ENCODE measurements around the gene ZNF431.
"Not testable (repeated sequence)": the region's sequence is repeated elsewhere in the genome, so short reads cannot be mapped to it uniquely, and the experiment has no call there.

ZNF431 gene

DNA sequence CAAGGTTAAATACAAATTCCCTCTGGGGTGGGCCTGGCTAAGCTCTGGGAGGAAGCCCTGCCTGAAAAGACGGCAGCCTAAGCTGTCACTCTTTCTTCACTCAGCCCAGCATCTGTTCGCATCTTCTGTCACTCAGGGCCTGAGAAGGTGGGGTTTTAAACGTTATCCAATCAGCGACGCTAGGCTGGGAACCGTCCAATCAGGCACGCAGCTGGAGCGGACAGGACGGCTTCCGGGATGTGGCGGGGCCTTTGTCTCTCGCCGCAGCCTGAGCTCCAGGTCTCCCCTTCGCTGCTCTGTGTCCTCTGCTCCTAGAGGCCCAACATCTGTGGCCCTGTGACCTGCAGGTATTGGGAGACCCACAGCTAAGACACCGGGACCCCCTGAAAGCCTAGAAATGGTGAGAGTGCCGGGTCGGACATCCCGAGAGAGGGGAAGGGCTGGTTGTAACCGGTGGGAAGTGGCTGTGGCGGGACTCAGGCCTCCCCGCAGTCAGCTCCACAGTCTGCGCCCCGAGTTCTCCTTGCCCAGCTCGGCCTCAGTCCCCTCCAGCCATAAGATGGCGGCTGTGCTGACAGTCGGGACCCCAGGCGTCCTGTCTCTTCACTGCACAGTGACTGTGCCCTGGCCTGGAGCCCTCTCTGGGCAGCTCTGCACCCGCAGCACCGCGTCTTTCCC is at the start of gene ZNF431:
TSS of gene ZNF431 (plus strand) at position 254 of the 678 bp plus-strand sequence. CDS start at position 398, 144 bp downstream.
- DNase-seq: peak; percentile 98

DNA sequence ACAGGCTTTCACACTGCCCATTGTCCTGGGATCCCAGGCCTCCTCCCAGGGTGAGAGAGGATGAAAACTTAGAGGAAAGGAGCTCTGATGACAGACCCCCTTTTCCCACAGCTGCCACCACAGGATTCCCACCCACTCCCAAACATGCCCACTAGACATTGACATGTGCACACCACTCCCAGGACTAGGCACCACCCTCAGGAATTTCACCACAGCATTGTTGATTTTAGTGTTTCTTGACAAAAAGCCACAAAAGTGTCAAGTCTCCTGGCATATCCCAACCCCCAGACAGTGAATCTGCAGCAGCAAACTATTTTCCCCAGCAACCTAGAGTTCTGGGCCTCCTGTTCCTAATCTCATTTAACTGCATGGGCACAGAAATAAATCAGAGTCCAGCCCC is 49.7 kb upstream of the ZNF431 start:
- DNase-seq: no peak

DNA sequence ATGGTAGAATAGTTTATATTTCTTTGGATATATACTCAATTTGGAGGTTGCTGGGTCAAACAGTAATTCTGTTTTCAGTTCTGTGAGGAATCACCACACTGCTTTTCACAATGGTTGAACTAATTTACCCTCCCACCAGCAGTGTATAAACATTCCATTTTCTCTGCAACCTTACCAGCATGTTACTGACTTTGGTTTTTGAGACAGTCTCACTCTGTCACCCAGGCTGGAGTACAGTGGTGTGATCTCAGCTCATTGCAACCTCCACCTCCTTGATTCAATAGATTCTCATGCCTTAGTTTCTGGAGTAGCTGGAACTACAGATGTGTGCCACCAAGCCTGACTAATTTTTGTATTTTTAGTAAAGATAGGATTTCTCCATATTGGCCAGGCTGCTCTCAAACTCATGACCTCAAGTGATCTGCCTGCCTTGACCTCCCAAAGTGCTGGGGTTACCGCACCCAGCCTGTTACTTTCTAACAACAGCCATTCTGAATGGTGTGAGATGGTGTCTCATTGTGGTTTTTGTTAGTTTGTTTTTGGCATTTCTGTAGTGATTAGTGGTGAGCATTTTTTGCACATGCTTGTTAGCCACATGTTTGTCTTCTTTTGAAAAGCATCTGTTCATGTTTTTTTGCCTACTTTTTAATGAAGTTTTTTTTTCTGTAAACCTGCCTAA is 47.4 kb upstream of the ZNF431 start:
- no peak for DNase-seq

DNA sequence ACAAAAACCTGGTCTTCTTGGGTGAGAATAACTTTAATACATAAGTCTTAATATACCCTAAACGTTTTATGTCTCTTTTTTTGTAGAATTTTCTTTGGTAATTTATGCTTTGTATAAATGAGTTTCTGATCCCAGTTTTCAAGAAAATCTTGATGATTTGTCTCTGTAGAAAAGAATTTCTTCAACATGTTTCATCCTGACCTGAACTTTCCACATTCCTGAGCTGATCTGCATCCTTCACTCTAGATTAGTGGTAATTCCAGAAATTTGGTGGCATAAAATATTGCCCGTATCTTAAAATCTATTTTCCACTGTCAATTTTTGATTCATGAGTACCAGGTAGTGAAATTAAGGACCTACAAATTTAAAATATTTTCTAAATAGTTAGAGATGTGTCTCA is 43.5 kb upstream of the ZNF431 start:
- DNase-seq: no peak

DNA sequence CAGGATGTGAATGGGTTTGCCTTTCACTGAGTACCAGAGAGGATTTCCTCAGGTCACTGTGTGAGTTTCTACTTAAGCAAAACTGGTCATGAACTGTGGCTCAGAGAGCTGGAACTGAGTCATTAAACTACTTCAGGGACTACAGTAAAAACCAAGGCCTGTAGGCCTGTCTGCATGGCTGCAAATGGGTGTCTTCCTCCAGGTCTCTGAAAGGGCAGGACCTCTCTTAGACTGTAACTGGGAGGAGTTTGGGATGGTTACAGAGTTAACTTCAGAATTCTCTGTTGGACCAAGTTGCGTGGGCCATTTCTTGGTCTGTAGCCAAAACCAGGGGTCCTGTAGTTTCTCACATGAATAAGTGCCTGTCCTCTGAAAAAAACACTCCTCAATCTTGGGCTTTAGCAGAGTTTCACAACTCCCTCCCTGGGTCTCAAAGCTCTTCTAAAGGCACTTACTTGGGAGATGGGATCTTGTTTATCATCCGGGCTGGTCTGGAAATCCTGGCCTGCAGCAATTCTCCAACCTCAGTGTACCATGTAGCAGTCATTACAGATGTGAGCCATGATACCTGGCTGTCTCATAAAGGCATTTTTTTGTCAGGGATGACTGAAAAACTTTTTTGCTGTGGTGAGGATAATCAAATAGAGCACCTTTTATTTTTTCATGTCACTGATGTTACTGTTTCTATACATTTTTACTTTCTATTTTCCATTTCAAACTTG is 40.2 kb upstream of the ZNF431 start:
- no peak for DNase-seq

DNA sequence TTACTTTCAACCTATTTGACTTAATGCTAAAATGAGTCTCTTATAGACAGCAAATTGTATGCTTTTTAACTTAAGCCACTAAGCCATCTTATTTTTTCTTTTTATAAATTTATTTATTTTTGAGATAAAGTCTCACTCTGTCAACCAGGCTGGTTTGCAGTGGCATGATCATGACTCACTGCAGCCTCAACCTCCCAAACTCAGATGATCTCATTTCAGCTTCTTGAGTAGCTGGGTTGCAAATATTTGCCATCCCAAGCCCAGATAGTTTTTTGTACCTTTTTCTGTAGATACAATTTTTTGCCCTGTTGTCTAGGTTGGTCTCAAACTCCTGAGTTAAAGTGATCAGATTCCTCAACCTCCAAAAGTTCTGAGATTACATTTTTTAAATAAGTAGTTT is 32.7 kb upstream of the ZNF431 start:
- no peak for DNase-seq

DNA sequence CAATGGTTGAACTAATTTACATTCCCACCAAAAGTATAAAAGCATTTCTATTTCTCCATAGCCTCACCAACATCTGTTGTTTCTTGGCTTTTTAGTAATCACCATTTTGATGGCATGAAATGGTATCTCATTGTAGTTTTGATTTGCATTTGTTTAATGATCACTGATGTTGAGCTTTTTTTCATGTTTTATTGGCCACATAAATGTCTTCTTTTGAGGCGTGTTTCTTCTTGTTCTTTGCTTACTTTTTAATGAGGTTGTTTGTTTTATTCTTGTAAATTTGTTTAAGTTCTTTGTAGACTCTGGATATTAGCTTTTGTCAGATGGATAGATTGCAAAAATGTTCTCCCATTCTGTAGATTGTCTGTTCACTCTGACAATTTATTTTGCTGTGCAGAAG is 31.7 kb upstream of the ZNF431 start:
- no peak for DNase-seq

DNA sequence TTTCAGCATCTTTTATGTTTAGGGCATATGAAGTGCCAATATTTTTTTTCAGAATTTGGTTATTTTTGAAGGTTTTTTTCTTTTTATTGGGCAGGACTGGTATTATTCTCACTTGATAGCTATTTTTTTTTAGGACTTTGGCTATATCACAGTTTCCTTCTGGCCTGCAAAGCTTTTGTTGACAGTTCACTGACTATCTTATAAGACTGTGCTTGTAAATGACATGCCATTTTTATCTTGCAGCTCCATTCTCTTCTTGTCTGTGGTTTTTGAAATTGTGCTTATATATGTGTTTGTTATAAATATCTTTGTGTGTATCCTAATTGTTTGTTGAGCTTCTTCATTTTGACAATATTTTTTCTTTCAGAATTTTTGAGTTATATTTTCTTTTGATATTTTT is 26.4 kb upstream of the ZNF431 start:
- no peak for DNase-seq

DNA sequence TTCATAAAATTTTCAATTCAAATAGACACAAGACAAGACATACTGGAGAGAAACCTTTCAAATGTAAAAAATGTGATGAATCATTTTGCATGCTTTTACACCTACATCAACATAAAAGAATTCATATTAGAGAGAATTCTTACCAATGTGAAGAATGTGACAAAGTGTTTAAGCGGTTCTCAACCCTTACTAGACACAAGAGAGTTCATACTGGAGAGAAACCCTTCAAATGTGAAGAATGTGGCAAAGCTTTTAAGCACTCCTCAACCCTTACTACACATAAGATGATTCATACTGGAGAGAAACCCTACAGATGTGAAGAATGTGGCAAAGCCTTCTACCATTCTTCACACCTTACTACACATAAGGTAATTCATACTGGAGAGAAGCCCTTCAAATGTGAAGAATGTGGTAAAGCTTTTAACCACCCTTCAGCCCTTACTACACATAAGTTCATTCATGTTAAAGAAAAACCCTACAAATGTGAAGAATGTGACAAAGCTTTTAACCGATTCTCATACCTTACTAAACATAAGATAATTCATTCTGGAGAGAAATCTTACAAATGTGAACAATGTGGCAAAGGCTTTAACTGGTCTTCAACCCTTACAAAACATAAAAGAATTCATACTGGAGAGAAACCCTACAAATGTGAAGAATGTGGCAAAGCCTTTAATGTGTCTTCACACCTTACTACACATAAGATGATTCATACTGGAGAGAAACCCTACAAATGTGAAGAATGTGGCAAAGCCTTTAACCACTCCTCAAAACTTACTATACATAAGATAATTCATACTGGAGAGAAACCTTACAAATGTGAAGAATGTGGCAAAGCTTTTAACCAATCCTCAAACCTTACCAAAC is 24.6 kb upstream of the ZNF431 start:
- DNase-seq: no peak

DNA sequence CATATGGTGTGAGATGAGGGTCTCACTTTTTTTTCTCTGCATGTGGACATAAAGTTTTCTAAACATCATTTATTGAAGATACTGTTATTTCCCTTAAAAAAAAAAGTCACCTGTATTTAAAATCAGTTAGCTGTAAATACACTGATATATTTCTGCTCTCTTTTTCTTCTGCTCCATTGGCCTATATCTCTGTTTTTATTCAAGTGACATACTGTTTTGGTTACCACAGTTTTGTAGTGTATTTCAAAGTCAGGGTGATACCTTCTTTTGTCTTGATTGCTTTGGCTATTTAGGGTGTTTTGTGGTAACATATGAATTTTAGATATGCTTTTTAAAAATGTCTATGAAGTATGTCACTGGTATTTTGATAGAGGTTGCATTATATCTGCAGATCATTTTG is 15.8 kb upstream of the ZNF431 start:
- no peak for DNase-seq

DNA sequence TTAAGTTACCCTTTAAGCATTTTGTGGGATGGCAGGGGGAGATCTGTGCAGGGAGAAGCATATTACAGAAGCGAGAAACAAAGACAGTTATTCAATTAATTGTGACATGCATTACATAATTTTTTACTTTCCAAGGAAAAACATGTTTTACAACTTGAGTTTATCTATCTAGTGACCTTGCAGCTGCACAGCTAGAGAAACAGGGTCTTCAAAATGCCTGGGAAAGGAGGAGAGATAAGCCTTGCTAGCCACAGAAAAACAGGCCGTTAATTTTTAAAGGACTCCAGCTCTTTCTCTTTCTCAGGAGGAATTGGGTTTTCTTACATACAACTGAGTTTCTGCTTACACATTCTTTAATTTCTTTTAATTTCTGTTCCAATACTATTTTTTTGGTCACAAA is 14.8 kb upstream of the ZNF431 start:
- DNase-seq: no peak

DNA sequence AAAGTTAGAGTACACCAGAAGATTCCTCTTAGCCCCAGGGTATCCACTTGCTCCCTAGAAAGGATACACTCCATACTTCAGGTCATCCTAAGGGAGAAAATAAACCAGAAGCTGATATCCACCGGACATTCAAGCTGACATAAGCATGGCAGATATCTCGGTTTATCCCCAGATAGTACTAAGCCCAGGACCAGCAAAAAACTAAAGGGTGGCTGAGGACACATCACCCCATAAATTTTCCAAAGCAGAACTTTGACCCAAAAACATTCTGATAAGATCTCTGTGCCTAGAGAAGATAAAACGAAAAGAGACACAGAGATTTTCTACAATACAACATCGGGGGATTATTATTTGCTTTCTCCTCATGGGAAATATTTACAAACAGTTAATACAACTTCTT is 13.9 kb upstream of the ZNF431 start:
- no peak for DNase-seq

DNA sequence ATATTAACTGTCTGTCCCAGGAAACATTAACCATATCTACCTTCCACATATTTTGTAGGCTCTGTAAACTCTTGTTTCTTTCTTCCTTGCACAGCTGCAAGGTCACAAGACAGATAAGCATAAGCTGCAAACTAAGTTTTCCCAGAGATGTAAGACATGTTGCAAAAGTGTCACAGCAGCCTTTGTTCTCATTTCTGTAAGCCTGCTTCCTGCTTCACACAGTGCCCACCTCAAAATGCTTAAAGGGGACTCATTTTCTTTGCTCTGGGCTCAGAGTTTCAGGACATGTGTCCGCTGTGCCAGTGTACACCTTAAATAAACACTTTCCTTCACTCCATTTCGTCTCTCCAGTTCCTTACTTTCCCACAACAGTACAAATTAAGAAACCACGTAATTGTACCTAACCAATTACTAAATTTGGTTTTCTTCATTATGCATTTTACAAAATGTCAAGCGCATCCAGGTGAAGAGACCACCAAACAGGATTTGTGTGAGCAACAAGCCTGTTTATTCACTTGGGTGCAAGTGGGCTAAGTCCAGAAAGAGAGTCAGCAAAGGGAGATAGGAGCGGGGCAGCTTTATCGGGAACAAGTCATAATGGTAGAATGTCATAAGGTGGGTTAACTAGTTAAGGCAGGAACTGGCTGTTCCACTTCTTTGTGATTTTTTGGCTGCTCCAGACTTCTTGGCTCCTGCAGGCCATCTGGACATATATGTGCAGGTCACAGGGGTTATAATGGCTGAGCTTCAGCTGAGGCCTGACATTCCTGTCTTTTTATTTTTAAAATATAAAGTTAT is 12.7 kb upstream of the ZNF431 start:
- DNase-seq: peak; percentile 30

DNA sequence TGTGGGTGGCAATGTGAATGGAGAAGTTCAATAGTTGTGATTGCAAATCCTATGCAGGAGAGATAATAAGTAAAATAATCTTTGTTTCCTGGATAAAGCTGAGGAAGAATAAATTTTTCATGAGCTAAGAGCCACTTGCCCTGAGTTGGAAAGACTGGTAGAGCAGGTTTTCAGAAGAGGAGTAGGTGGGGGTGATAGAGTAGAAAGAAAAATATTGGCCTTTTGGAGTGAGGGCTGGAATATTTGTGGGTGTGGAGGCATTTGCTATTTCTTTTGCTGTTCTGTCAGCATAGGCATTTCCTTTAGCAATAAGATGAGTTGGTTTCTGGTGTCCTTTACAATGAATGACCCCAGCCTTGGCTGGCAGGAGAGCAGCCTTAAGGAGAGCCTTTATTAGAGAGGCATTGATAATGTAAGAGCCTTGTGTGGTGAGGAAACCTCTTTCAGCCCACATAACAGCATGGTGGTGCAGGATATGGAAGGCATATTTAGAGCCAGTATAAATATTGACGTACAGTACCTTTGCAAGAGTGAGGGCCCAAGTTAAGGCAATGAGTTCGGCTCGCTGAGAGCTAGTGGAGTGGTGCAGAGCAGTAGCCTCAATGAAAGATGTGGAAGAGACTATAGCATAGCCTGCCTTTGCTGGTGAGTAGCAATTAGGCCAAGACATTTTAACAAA is 11.6 kb upstream of the ZNF431 start:
- DNase-seq: no peak

DNA sequence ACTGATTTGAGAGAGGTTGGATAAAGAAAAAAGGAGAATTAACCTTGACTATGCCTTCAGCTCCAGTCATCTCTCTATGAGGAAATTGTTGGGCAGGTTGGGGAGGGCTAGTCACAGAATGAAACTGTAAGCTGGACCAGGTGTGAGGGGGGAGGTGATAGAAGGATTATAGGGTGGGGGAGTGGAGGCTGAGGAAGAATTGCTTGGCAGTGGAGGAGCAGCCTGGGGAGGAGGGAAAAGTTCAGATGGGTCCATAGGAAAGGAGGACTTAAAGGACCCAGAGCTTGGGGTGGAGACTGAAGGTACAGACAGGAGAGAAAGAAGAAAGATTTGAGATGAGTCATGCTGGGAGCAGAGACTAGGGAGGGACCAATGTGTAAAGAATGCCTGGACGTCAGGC is 8.2 kb upstream of the ZNF431 start:
- DNase-seq: no peak

DNA sequence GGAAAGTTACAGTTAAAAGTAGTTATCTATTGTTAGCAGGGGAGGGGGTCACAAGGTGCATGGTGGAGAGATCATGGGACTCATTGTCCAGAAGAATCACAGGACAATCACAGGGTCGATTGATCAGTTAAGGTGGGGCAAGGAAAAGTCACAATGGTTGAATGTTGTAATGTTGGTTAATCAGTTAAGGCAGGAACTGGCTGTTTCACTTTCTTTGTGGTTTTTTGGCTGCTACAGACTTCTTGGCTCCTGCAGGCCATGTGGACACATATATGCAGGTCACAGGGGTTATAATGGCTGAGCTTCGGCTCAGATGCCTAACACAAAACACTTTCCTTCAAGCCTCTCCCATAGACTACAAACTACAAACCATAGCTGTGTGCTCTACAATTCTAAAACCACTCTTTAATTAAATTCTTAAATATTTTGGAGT is 6.9 kb upstream of the ZNF431 start:
- DNase-seq: peak; percentile 59

DNA sequence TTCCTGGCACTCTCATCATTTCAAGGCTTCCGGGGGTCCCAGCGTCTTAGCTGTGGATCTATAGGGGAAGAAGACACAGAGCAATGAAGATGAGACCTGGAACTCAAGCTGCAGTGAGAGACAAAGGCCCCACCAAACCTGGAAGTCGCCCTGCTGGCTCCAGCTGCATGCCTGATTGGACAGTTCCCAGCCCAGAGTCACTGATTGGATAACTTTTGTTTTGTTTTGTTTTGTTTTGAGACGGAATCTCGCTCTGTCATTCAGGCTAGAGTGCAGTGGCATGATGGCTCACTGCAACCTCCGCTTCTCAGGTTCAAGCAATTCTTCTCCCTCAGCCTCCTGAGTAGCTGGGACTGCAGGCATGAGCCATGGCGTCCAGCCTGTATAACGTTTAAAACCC is 6.4 kb upstream of the ZNF431 start:
- DNase-seq: no peak

DNA sequence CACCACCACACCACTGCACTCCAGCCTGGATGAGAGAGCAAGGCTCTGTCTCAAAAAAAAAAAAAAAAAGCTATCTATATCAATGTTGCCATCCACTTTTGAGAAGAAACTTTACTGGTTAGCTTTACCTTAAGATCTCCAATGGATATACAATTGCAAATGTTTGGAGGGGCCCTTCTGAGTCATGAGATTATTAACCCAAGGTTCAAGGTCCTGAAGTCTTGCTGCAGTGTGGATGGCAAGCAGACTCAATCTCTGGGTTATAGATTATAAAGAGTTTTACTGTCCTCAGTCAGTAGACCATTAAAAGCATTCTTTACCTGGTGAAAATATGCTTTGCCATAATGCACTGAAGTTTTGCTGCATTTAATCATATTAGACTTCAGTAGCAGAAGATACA is 3.7 kb upstream of the ZNF431 start:
- DNase-seq: no peak

DNA sequence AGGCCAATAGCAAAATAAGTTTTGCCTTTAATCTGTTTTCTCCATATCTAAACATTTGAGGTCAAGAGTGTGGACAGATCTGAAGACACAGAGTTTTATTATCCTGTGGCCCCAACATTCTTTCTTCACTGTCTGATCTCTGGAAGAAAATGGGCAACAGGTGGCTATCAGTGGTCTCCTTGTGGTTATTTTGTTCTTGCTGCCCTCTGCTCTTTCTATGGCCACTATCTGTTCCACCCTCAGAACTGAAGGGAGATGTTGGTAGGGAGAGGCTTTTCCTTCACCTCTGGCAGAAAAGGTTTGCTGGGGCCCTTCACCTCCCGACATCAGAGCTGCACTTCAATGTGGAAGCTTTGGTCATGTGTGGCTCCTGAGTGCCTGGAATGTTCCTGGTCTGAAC is 834 bp upstream of the ZNF431 start:
- DNase-seq: not testable (repeated sequence)

DNA sequence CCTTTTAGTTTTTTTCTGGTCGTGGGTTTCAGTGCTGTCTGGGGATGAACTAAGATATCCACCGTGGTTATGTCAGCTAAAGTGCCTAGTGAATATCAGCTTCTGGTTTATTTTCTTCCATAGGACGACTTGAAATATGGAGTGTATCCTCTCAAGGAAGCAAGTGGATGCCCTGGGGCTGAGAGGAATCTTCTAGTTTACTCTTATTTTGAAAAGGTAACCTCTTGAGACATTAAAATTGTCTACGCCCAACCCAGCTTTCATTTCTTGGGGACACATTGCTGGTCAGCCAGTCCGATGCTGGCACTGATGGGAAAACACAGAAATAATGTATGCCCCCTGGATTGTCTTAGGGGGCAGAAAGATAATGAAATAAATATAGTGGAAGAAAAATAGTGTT is 1.6 kb downstream of the ZNF431 start:
- no peak for DNase-seq

DNA sequence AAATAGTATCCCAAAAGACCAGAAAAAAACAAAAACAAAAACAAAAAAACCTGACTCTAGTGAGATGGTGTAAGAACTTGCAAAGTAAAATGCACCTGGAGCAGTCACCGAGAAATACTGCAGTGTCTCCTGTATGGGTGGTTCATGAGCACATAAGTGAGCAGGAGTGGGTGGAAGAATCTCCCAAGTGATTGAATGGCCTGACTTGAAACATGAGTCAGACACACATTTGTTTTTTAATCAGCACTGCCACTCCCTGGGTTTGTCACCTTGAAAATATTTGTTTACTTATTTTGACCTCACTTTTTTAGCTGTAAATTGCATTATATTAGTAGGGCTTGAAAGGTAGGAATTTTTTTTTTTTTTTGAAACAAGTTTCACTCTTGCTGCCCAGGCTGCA is 2.0 kb downstream of the ZNF431 start:
- no peak for DNase-seq

DNA sequence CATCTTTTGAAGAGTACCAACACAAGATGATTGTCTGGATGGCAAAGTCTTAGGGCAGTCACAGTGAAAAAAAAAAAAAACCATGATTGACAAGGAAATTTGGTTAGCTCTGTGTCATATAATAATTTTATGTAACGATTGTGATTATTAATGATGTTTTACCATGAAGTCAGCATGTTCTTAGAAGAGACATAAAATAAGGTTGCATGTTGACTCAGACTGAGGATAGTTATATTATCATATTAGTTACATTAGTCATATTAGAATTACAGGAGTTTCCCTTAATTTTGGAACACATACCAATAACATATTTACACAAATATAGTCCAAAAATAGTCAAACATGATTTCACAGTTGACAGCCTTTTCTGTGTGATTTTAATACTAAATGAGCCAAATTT is 5.7 kb downstream of the ZNF431 start:
- DNase-seq: no peak

Data from MV-4-11 (cell line).